ENCODE results near the gene PDSS1. TPM values are rescaled to one million over a fixed set of nuclear protein-coding genes. Genes with fewer than 3 reads are reported as not detected.

Gene PDSS1, protein sequence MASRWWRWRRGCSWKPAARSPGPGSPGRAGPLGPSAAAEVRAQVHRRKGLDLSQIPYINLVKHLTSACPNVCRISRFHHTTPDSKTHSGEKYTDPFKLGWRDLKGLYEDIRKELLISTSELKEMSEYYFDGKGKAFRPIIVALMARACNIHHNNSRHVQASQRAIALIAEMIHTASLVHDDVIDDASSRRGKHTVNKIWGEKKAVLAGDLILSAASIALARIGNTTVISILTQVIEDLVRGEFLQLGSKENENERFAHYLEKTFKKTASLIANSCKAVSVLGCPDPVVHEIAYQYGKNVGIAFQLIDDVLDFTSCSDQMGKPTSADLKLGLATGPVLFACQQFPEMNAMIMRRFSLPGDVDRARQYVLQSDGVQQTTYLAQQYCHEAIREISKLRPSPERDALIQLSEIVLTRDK
- 13.5 to 16.8 TPM (median 15.7 TPM) in 5 replicates for total RNA-seq (2022; extraction: Qiagen RNA extraction)

DNA sequence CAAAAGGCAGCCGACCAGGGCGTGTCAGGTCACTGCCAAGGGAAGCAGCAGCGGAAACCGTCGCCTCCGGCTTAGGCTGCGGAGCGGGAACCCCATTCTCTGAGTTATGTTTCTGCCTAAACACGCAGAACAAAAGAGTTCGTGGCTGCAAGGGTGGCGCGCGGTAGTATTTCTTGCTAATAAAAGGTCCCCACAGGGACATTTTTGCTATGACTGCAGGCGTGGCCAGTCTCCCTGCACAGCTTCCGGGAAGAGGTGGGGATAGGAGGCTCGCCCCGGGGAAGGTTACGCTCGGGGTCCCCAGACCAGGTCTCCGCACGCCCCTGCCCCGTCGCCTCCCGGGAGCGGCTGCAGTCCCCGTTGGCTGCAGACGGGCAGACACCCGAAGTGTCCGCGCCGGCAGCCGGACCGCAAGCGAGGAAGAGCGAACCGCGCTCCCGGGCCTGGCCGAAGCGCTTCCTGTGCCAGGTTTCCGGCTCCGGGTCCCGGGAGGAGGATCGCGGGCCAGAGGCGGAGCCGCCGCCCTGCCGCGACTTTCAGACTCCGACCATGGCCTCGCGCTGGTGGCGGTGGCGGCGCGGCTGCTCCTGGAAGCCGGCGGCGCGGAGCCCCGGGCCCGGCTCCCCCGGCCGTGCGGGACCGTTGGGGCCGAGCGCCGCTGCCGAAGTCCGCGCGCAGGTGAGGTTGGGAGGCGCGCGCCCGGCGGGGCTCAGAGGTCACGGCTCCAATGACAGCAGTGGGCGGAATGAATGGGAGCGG is at the start of gene PDSS1:
Gene PDSS1, plus strand, starts transcription at position 539 of the 759 bp plus-strand sequence. Its CDS starts 11 bp downstream, at position 550.

Other genes starting within 250 kb of the PDSS1 start
- 49.8 to 55.9 TPM (median 53.7 TPM) in 5 replicates for gene ABI1, start 163.3 kb downstream of the PDSS1 start, total RNA-seq (2022; extraction: Qiagen RNA extraction)

Data from A549 treated with Hydrocortisone at 1 μM for 4 hours (cell line).